ENCODE results near the gene YBX2. TPM values are rescaled to one million over a fixed set of nuclear protein-coding genes. Genes with fewer than 3 reads are reported as not detected.

YBX2 gene
- total RNA-seq, 2 experiments from 2014 or later: 0.37 to 1.2 TPM

DNA sequence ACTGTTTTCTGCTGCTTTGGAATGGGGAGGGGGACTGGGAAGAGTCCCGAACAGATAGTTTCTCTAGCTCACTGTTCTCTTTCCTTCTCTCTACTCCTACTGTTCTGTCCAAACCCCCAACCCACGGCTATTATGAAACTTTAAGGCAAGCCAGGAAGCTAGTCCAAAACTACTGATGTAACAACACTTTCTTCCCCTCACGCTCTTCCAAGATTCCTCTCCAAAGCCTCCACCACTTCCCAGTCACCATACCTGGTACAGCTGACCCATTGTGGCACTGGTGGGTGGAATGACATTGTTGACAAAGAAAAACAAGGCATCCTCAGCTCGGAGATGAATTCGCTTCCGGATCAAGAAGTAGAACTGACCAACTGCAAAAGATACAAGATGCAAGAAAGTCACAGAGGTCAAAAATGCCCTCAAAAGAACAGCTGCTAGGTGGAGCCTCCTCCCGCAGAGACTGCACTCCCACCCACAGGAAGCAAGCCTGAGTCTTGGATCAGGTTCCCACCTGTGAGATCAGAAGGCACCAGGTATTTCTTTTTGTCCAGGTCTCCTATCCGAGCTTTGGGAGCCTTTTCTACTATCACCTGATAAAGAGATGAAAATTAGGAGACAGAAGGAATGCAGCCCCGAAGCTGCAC, 53.2 kb downstream of the YBX2 start:
- Mint-ChIP-seq H3K27ac (peak overlapping the region; percentile 98), H3K4me3 (peak overlapping the region; percentile 96), H3K4me1 (peaks cover 37% of the 10 kb centered on the region), H3K27me3 (no peaks in the 10 kb centered on the region), H3K36me3 (peaks cover 20% of the 10 kb centered on the region), H3K9me3 (no peaks in the 10 kb centered on the region)
- DNase-seq (no peak), ATAC-seq (ENCODE audit: low read depth) (no peak)
- POLR2A ChIA-PET: interaction anchor here (0.5 to 12.9 kb wide), 6 partner anchors 9 to 602 kb away, joined by 3 to 162 read pairs (median 12); partner anchors contain the start of genes ACADVL, ACAP1, CTDNEP1 and DLG4

DNA sequence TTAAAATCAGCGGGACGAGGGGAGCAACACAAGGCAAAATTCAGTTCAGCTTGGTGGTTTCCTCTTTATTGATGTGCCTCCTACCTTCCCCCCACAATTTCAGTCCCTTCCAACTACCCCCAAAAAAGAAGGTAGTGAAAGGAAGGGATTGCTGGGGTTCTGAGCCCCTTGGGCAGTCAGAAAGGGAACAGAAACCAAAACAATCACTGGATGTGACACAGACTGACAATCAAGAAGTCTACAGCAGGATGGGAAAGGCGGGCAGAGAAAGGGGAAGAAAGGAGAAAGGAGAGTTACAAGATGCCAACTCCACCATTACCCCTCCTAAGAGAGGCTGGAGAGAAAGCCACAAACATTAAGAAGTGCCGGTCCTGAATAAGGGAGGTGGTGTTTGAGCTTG, 54.1 kb downstream of the YBX2 start:
- DNase-seq: no peak
- Mint-ChIP-seq H3K27me3 (no peaks in the 10 kb centered on the region), H3K9me3 (no peaks in the 10 kb centered on the region), H3K27ac (peak overlapping the region; percentile 60), H3K4me3 (peak overlapping the region; percentile 97), H3K4me1 (peaks cover 41% of the 10 kb centered on the region), H3K36me3 (peaks cover 17% of the 10 kb centered on the region)
- ATAC-seq (ENCODE audit: low read depth): no peak
- POLR2A ChIA-PET: interaction anchor here (0.5 to 12.9 kb wide), 4 partner anchors 10 to 19 kb away, joined by 4 to 162 read pairs (median 30); partner anchors contain the start of genes ACADVL, CTDNEP1, DLG4 and ELP5

DNA sequence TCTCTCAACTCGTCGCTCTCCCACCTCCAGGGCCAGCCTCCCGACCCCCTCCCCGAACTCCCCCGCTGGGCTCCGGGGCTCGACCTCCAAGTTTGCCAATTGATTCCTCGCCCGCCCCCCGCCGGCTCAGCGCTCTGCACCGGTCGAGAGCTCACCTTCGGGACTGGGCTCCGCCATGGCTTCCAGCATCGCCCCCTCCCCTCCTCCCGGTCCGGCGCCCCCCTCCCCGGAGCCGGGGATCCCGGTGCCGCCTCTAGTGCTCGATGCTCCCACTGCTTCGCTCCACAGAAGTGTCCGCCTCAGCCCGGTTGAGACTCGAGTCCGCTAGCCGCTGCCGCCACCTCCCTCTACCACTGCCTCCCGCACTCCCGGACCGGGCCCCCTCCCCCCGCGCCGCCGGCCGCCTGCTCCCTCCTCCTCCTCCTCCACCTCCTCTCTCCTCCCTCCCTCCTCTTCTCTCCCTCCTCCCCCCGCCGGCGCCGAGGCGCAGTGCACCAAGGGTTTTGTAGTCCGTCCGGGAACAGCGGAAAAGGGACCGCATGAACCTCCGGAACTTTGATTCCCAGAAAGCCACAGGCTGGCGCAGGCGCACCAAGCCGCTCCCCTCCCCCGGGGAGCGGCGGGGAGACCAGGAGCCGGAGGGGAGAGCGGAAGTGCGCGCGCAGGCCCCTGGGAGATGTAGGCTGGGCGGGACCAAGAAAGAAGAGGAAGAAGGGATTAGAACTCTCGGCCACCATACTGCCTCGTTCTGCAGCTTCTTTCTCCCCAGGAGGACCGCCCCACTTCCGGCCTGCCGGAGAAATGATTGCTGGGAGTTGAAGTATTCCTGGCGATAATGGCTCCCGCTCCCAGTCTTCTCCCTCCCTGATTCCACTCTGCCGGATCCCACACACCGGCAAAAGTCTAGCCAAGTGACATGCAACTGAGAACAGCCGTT, 55.1 kb downstream of the YBX2 start, which contains the start of gene PHF23:
TSS of gene PHF23 (minus strand) at position 367 of the 937 bp plus-strand sequence. CDS start at position 189, 178 bp downstream.
- POLR2A ChIA-PET: interaction anchor here (1.0 to 12.9 kb wide), 11 partner anchors 11 to 448 kb away, joined by 3 to 162 read pairs (median 6); partner anchors contain the start of genes ACADVL, ACAP1, CTDNEP1 and DLG4
- Mint-ChIP-seq H3K27me3 (no peaks in the 10 kb centered on the region), H3K9me3 (no peaks in the 10 kb centered on the region), H3K27ac (peak within 1 kb of the TSS; percentile 97), H3K36me3 (peaks cover 21% of the 10 kb centered on the region), H3K4me1 (peaks cover 49% of the 10 kb centered on the region), H3K4me3 (peak within 1 kb of the TSS; percentile 97)
- ATAC-seq (ENCODE audit: low read depth) (peak; percentile 71), DNase-seq (peak; percentile 96)

DNA sequence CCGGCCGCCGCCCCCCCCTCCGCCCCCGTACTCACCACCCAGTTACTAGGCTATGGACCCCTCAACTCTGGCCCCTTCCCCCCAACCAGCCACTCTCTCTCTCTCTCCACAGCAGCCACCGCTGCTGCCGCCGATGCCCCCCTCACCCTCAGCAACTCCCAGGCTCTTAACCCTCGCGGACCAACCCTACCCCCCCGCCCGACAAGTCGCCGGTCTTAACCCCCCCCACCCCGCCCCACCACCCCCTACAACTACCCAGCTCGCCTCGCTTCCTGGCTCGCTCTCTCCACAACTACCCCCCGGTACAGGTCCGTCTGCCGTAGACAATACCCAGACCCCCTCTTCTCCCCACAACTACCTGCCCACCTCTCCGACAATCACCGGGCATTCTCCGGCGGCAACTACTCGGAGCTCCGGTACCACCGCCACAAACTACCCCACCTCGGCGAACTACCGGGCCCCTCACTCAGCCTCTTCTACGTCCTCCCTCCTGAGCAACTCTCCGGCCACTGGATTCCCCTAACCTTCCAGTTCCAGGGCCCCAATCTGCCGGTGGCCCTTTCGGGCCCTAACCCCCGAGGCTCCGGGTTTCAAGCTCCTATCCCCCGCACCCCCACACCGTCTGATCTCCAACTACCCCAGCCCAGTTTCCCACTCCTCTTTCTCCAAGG, 55.9 kb downstream of the YBX2 start:
- Mint-ChIP-seq H3K4me3 (peak overlapping the region; percentile 97), H3K9me3 (no peaks in the 10 kb centered on the region), H3K36me3 (peaks cover 21% of the 10 kb centered on the region), H3K27me3 (no peaks in the 10 kb centered on the region), H3K27ac (peak overlapping the region; percentile 97), H3K4me1 (peaks cover 49% of the 10 kb centered on the region)
- ATAC-seq (ENCODE audit: low read depth) (no peak), DNase-seq (no peak)
- POLR2A ChIA-PET: interaction anchor here (0.6 to 12.9 kb wide), 11 partner anchors 12 to 449 kb away, joined by 3 to 162 read pairs (median 6); partner anchors contain the start of genes ACADVL, ACAP1, CTDNEP1 and DLG4

Other genes starting within 250 kb of the YBX2 start
- under 1 TPM; 0.45 to 0.64 TPM for gene CLEC10A, start 214.4 kb downstream of the YBX2 start, total RNA-seq
- not detected for gene ASGR2, start 179.8 kb downstream of the YBX2 start, total RNA-seq
- 1 to 10 TPM; 1.1 to 1.5 TPM for gene ASGR1, start 115.3 kb downstream of the YBX2 start, total RNA-seq
- gene DLG4, start 74.8 kb downstream of the YBX2 start, total RNA-seq: 10 to 100 TPM; 21.2 to 22.4 TPM
- gene ACADVL, start 74.7 kb downstream of the YBX2 start, total RNA-seq: 100 to 1,000 TPM; 417 to 434 TPM
- 10 to 100 TPM; 62.1 to 67.3 TPM for gene DVL2, start 60.1 kb downstream of the YBX2 start, total RNA-seq
- 10 to 100 TPM; 49.9 to 50.4 TPM for gene PHF23, start 55.2 kb downstream of the YBX2 start, total RNA-seq
- gene GABARAP, start 52.2 kb downstream of the YBX2 start, total RNA-seq: 100 to 1,000 TPM; 244 to 251 TPM
- 100 to 1,000 TPM; 157 to 160 TPM for gene CTDNEP1, start 42.9 kb downstream of the YBX2 start, total RNA-seq
- gene ELP5, start 42.4 kb downstream of the YBX2 start, total RNA-seq: 10 to 100 TPM; 49.5 to 52.0 TPM
- gene CLDN7, start 32.2 kb downstream of the YBX2 start, total RNA-seq: 1 to 10 TPM; 1.7 to 2.6 TPM
- gene SLC2A4, start 12.9 kb downstream of the YBX2 start, total RNA-seq: not detected
- gene EIF5A, start 13.0 kb upstream of the YBX2 start, total RNA-seq: 100 to 1,000 TPM; 420 to 451 TPM
- gene GPS2, start 20.7 kb upstream of the YBX2 start, total RNA-seq: 10 to 100 TPM; 97.1 to 98.5 TPM
- 10 to 100 TPM; 53.4 to 58.6 TPM for gene NEURL4, start 34.7 kb upstream of the YBX2 start, total RNA-seq
- gene ACAP1, start 41.9 kb upstream of the YBX2 start, total RNA-seq: 100 to 1,000 TPM; 710 to 756 TPM
- 1 to 10 TPM; 8.1 to 8.7 TPM for gene KCTD11, start 57.5 kb upstream of the YBX2 start, total RNA-seq
- not detected for gene TMEM95, start 60.5 kb upstream of the YBX2 start, total RNA-seq
- 1 to 10 TPM; 5.2 to 6.5 TPM for gene TNK1, start 86.5 kb upstream of the YBX2 start, total RNA-seq
- gene PLSCR3, start 99.9 kb upstream of the YBX2 start, total RNA-seq: 10 to 100 TPM; 79.3 to 82.1 TPM
- 10 to 100 TPM; 52.9 to 55.6 TPM for gene TMEM256, start 109.5 kb upstream of the YBX2 start, total RNA-seq
- gene NLGN2, start 113.2 kb upstream of the YBX2 start, total RNA-seq: 1 to 10 TPM; 8.0 to 8.7 TPM
- not detected for gene SPEM1, start 125.7 kb upstream of the YBX2 start, total RNA-seq
- gene SPEM2, start 131.0 kb upstream of the YBX2 start, total RNA-seq: not detected
- gene SPEM3, start 134.2 kb upstream of the YBX2 start, total RNA-seq: not detected
- gene TMEM102, start 140.8 kb upstream of the YBX2 start, total RNA-seq: 10 to 100 TPM; 15.7 to 17.7 TPM
- 10 to 100 TPM; 25.4 to 28.5 TPM for gene FGF11, start 144.9 kb upstream of the YBX2 start, total RNA-seq
- gene CHRNB1, start 150.4 kb upstream of the YBX2 start, total RNA-seq: 10 to 100 TPM; 15.2 to 15.7 TPM
- gene ZBTB4, start 185.0 kb upstream of the YBX2 start, total RNA-seq: 10 to 100 TPM; 56.0 to 58.6 TPM
- gene SLC35G6, start 186.8 kb upstream of the YBX2 start, total RNA-seq: not detected
- gene POLR2A, start 189.7 kb upstream of the YBX2 start, total RNA-seq: 100 to 1,000 TPM; 192 to 214 TPM